ENCODE data around the gene AASDHPPT.
"Not testable (repeated sequence)": the region's sequence is repeated elsewhere in the genome, so short reads cannot be mapped to it uniquely, and the experiment has no call there.

AASDHPPT gene, protein sequence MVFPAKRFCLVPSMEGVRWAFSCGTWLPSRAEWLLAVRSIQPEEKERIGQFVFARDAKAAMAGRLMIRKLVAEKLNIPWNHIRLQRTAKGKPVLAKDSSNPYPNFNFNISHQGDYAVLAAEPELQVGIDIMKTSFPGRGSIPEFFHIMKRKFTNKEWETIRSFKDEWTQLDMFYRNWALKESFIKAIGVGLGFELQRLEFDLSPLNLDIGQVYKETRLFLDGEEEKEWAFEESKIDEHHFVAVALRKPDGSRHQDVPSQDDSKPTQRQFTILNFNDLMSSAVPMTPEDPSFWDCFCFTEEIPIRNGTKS

GRCh38 chr11:106077609-106078455 lies at the start of gene AASDHPPT:
TSS of gene AASDHPPT (plus strand) at chr11:106077662. CDS start at chr11:106077711, 49 bp downstream.
- DNase-seq = peak; percentile 28

- no peak for DNase-seq
Observed at GRCh38 chr11:106030609-106031008, 46.9 kb upstream of the AASDHPPT start.

- DNase-seq = no peak
Observed at GRCh38 chr11:106031202-106031810, 46.2 kb upstream of the AASDHPPT start.

GRCh38 chr11:106031936-106032335 lies 45.5 kb upstream of the AASDHPPT start:
- DNase-seq = no peak

DNA sequence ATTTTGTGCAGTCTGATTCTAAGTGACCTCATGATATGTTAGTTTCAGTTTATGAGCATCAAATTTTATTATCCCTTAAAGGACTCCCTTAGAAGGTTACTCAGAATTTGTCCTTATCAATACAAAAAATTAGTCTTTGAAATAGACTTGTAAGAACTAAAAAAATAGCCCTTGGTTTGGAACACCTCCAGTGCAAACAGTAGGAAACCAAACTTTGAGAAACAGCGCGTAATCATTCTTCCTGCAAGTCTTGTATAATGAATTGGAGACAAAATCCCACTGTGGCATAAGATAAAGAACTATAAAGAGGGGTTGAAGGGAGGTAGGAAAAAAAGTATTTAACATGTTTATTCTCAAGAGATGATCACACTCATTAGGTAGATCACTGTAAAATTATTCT lies 44.6 kb upstream of the AASDHPPT start:
- DNase-seq = no peak

GRCh38 chr11:106043540-106043939 lies 33.9 kb upstream of the AASDHPPT start:
- DNase-seq = no peak

GRCh38 chr11:106047631-106048030 lies 29.8 kb upstream of the AASDHPPT start:
- DNase-seq = no peak

DNA sequence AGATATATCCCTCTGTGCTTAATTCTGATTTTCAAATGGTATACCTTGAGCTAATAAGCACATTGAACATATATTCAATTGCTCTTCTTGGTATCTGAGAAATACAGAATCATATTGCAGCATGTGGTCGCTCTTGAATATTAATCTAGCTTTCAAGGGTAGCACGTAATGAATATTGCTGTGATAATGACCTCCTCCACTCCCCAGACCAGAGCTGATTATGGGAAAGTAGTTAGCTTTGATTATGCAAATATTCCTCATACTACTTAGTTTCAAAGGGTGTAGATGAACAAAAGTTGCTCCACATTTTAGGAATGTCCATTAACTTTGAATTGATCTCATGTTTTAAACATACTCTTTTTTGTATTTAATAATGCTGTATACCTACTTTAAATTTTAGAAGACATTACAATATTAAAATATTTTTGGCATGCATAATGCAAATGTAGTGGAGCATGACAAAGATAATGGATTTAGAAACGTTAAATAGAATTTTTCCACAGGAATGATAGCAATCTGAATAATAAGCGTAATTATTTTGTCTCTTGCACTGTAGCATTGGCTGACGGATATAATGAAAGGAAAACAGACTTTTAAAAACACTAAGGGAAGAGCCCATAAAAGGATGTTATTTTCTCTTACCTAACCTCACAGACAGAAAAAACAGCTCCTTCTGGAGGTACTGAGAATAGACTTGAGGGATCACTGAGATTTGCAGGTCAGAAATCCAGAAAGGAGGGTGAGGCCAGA lies 27.6 kb upstream of the AASDHPPT start:
- DNase-seq = no peak

GRCh38 chr11:106051103-106051502 lies 26.4 kb upstream of the AASDHPPT start:
- DNase-seq = no peak

DNA sequence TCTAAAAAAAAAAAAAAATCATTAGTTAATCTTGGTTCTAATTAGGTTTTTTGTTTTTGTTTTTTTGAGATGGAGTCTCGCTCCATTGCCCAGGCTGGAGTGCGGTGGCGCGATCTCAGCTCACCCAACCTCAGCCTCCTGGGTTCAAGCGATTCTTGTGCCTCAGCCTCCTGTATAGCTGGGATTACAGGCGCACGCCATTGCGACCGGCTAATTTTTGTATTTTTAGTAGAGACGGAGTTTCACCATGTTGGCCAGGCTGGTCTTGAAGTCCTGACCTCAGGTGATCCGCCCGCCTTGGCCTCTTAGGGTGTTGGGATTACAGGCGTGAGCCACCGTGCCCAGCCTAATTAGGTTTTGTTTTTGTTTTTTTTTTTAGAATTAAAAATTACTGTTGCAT lies 19.1 kb upstream of the AASDHPPT start:
- not testable (repeated sequence) for DNase-seq

GRCh38 chr11:106059617-106060016 lies 17.8 kb upstream of the AASDHPPT start:
- no peak for DNase-seq

DNA sequence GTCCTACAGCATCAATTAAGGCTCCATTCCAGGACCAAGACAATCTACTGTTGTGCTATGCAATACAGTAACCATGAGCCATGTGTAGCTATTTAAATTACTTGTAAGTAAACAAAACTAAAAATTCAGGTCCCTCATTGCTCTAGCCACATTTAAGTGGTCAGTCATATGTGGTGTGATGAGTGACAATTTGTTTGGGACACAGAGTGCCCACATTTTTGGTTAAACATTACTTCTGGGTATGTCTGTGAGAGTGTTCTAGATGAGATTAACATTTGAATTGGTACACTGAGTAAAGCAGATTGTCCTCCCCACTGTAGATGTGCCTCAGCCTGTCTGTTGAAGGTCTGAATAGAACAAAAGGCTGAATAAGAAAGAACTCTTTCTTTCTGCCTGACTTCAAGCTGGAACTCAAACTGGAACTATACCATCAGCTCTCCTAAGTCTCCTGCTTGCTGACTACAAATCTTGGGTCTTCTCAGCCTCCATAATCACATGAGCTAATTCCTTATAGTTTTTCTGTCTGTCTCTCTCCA lies 16.1 kb upstream of the AASDHPPT start:
- no peak for DNase-seq

DNA sequence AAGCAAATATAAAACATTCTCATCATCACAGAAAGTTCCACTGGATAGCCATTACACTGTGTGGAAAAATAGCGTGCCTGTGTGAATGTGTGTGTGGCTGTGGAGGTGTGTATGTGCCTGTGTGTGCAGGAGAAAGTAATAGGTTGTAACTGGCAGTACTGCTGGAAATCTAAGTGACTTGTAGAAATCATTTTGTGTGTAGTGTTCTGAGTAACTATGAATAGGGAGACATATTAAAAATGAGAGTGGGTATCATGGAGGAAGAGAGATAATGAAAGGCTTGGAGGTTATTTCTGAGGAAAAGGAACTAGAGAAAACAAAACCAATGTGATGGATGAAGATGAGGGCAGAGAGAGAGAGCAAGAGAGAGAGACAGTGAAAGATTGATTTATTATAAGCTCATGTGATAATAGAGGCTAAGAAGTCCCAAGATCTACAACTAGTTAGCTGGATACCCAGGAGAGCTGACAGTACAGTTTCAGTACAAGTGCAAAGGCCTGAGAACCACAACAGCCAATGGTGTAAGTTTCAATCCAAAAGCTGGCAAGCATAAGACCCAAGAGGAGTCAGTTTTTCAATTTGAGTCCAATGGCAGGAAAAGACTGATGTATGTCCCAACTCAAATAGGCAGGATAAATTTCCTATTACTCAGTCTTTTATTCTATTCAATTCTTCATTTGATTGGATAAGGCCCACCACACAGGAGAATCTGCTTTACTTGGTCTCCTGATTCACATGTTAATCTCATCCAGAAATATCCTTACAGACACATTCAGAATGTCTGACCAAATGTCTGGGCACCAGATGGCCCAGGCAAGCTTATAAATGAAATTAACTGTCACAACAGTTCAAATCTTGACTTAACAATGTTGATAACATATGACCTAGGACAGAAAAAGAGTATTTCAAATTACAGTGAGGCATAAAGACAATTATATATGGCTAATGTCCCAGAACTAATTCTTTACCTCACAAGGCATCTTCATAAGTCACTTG lies 15.2 kb upstream of the AASDHPPT start:
- DNase-seq = no peak

GRCh38 chr11:106063009-106063408 lies 14.5 kb upstream of the AASDHPPT start:
- DNase-seq = no peak

- DNase-seq = no peak
Observed at GRCh38 chr11:106070606-106071005, 6.9 kb upstream of the AASDHPPT start.

DNA sequence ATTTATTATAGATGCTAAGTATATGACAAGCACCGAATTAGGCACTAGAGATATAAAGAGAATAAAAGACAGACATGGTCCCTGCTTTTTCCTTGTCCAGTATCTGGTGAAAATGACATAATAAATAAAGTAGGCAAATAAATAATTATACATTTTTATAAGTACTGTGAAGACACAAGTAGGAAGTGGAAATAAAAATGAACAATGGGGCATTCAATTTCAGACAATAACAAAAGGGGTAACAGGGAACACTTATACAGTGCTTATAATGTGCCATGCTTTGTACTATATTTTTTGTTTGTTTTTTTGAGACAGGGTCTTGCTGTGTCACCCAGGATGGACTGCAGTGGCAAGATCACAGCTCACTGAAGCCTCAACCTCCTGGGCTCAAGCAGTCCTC lies 4.7 kb upstream of the AASDHPPT start:
- DNase-seq = no peak

DNA sequence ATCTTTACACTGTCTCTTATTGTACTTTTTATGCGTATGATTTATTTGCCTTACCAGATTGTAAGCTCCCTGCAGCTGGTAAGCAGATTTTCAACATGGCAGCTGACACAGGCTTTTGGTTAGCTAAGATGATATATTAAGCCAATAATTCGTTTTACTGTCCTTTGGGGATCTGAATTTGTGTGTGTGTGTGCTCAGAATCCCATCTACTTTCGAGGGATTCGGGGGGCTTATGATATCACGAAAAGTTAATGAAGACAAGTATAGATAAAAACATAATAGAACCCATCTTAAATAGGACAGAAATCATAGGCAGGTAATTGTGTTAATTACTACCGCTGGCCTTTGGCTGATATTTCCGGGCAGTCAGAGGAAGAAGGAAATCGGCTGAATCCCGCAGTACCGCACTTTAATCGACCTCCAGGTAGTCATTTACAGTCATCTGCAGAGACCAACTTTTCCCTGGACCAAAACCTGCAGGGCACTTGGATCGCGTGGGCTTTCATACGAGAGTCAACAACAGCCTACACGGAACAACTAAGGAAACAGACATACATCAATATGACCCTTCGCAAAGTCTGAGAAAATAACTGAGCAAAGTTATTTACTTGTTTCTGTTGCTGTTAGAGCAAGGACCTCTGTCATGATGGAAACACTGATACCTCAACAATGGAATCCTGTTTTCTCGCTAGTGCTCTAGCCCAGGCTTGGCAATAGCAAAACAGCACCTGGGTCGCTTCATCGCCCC lies 1.1 kb upstream of the AASDHPPT start:
- DNase-seq = no peak

GRCh38 chr11:106076919-106077608 lies 398 bp upstream of the AASDHPPT start, which contains the start of gene KBTBD3:
TSS of gene KBTBD3 (minus strand) at chr11:106077347. CDS start at chr11:106059097, 18,250 bp downstream.
- DNase-seq = peak; percentile 99

DNA sequence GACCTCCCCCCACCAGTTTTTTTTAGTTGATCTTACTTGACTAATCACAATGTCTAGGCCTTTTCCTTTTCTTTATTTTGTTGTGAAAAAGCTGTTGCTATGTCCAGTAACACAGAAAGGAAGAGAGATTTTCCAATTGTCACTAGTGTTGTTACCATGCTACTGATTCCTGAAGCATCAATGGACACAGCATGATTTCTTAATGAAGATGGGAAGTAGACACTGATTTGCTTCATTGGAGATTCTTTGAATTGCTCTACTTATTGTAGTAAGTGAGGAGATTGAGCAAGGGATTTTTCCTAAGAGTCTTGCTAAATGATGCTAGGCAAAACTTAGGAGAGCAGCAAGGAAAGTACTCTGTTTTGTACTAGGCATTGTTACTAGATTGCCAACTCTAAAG lies 4.6 kb downstream of the AASDHPPT start:
- no peak for DNase-seq

- no peak for DNase-seq
Observed at GRCh38 chr11:106086135-106086534, 8.7 kb downstream of the AASDHPPT start.
